ENCODE data around the gene PSPC1.

GRCh38 chr13:19726611-19727010 lies 56.1 kb downstream of the PSPC1 start:
- TF ChIP-seq, protein P1, sequence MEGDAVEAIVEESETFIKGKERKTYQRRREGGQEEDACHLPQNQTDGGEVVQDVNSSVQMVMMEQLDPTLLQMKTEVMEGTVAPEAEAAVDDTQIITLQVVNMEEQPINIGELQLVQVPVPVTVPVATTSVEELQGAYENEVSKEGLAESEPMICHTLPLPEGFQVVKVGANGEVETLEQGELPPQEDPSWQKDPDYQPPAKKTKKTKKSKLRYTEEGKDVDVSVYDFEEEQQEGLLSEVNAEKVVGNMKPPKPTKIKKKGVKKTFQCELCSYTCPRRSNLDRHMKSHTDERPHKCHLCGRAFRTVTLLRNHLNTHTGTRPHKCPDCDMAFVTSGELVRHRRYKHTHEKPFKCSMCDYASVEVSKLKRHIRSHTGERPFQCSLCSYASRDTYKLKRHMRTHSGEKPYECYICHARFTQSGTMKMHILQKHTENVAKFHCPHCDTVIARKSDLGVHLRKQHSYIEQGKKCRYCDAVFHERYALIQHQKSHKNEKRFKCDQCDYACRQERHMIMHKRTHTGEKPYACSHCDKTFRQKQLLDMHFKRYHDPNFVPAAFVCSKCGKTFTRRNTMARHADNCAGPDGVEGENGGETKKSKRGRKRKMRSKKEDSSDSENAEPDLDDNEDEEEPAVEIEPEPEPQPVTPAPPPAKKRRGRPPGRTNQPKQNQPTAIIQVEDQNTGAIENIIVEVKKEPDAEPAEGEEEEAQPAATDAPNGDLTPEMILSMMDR (IDR thresholded peaks at IDR 0.05), result no peak
- TF ChIP-seq POLR2A (IDR thresholded peaks at IDR 0.05), result no peak
